ENCODE data around the gene MCCC1.

DNA sequence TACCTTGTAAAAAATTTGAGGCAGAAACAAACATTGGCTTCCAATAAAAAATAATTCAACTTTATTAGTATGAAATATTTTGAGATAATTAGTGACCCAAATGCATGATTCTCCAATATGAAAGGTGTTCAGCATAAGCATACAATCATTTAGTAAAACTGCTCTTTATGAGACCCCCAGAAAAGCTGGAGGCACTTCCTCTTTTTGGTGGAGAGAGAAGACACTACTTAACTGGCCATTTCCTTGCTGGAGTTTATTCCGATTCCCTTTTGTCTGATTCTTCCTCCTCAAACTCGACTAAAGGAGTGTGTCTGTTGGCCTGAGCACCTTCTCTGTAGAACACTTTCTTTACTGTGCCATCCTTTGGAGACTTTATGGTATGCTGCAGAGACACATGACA, 84.1 kb downstream of the MCCC1 start:
- TF ChIP-seq EZH2phosphoT487 (IDR thresholded peaks at IDR 0.05; ENCODE audit: insufficient read depth, low read depth), result no peak
- no peak for TF ChIP-seq EZH2 (IDR thresholded peaks at IDR 0.05; ENCODE audit: insufficient read depth, poor library complexity, severe bottlenecking)
